HepG2 (cell line): ENCODE results near the gene PLB1. TPM values are rescaled to one million over a fixed set of nuclear protein-coding genes. Genes with fewer than 3 reads are reported as not detected.

Experiments
- ATAC-seq: fragments of 200-7000 bp; cut with Tn5 transposase; 3 replicates; pipeline ENCODE4 v1.9.1; 2020; ENCODE audit warnings: mild to moderate bottlenecking, moderate library complexity
- BruUV-seq: library from RNA; stranded (reverse); fragments of 400-500 nt; replicated peaks from 2 replicates; lab custom pipeline; 2021; lab: Mats Ljungman, UMichigan
- CTCF ChIA-PET: fragments of 300-600 bp; formaldehyde crosslinking; extraction: SDS; loops from one replicate; lab custom pipeline; 2021; ENCODE audit warnings: low total read pairs, inconsistent platforms, low intra/inter-chr PET ratio; lab: Yijun Ruan, JAX
- POLR2A ChIA-PET: fragments of 350-600 bp; sonication (Branson Sonifier 250); formaldehyde crosslinking; loops from one replicate; lab custom pipeline; 2020; ENCODE audit warnings: antibody characterized with exemption, inconsistent platforms; lab: Yijun Ruan, JAX
- DNase-seq: peaks from one replicate; pipeline ENCODE4 v3.0.0-alpha.2; 2015; ENCODE audit warnings: low spot score
- FAIRE-seq: peaks from 3 replicates; lab custom pipeline; 2011; peaks lifted over from hg19 to GRCh38; lab: Jason Lieb, UNC
- H2AFZ ChIP-seq: one replicate; pipeline ENCODE4 v1.6.1; 2011; ENCODE audit warnings: low read length, inconsistent platforms
- H3K27ac ChIP-seq: fragments of 300-600 bp; 3 replicates; pipeline ENCODE4 v1.8.0; 2011; ENCODE audit warnings: mixed run types, mild to moderate bottlenecking, mixed read lengths, low read length, inconsistent platforms; ENCODE audit not compliant: insufficient read depth; ENCODE audit errors: extremely low read length
- H3K27me3 ChIP-seq, 2 experiments: fragments of 200-600 bp in 1 of 2; 2 replicates in 1 of 2; 3 replicates in 1 of 2; pipeline versions ENCODE4 v1.6.0 to v1.8.0; 2011; ENCODE audit warnings: low read length in 2 of 2, mild to moderate bottlenecking in 2 of 2, moderate library complexity in 2 of 2, inconsistent platforms in 1 of 2; ENCODE audit not compliant: insufficient read depth in 2 of 2, control insufficient read depth in 1 of 2
- H3K36me3 ChIP-seq, 2 experiments: fragments of 200-600 bp in 1 of 2; replicated peaks in 1 of 2; 2 replicates in 1 of 2; 3 replicates in 1 of 2; pipeline versions ENCODE4 v1.5.1 to v1.8.0; 2011; ENCODE audit warnings: low read length in 2 of 2, inconsistent platforms in 1 of 2; ENCODE audit not compliant: insufficient read depth in 2 of 2, control insufficient read depth in 1 of 2
- H3K4me1 ChIP-seq: 2 replicates; pipeline ENCODE4 v1.5.1; 2012; ENCODE audit warnings: low read length, inconsistent platforms; ENCODE audit not compliant: insufficient read depth
- H3K4me2 ChIP-seq: 2 replicates; pipeline ENCODE4 v1.6.0; 2011; ENCODE audit warnings: low read depth, low read length, inconsistent platforms
- H3K4me3 ChIP-seq, 3 experiments: fragments of 200-600 bp in 1 of 3; sonication (generic), shearing (Covaris generic) in 1 of 3; replicated peaks in 1 of 3; 2 replicates each; pipeline ENCODE4 v1.5.1; 2011 to 2016; ENCODE audit warnings: low read length in 3 of 3, inconsistent platforms in 2 of 3, low read depth in 2 of 3, mild to moderate bottlenecking in 2 of 3, control low read depth in 1 of 3, mixed read lengths in 1 of 3; ENCODE audit not compliant: insufficient read depth in 1 of 3
- H3K79me2 ChIP-seq: one replicate; pipeline ENCODE4 v1.6.1; 2011; ENCODE audit warnings: low read length, inconsistent platforms; ENCODE audit not compliant: insufficient read depth
- H3K9ac ChIP-seq: 2 replicates; pipeline ENCODE4 v1.6.0; 2011; ENCODE audit warnings: mild to moderate bottlenecking, low read depth, low read length, inconsistent platforms; ENCODE audit not compliant: insufficient read depth
- H3K9me3 ChIP-seq: 2 replicates; pipeline ENCODE4 v1.5.1; 2012; ENCODE audit warnings: mild to moderate bottlenecking, low read length
- H4K20me1 ChIP-seq: 2 replicates; pipeline ENCODE4 v1.6.0; 2011; ENCODE audit warnings: inconsistent platforms, mild to moderate bottlenecking, low read length, moderate library complexity; ENCODE audit not compliant: insufficient read depth
- EP300 ChIP-seq, 3 experiments: sonication (generic) in 1 of 3; formaldehyde crosslinking in 1 of 3; IDR thresholded peaks; 2 replicates each; pipeline versions ENCODE4 v1.5.1 to v1.6.1; 2011 to 2020; ENCODE audit warnings: low read depth in 2 of 3, low read length in 2 of 3, borderline replicate concordance in 1 of 3, improper control_type of control experiment in 1 of 3, mild to moderate bottlenecking in 1 of 3, missing genetic modification reagents in 1 of 3, moderate library complexity in 1 of 3
- FOXM1 ChIP-seq: sonication (generic); formaldehyde crosslinking; IDR thresholded peaks from 2 replicates; pipeline ENCODE4 v1.5.0; 2020; ENCODE audit warnings: missing genetic modification reagents
- FOXP4 ChIP-seq: sonication (generic); formaldehyde crosslinking; IDR thresholded peaks from 2 replicates; pipeline ENCODE4 v1.4.0; 2020; ENCODE audit warnings: missing genetic modification reagents
- GLI4 ChIP-seq: sonication (generic); formaldehyde crosslinking; IDR thresholded peaks from 2 replicates; pipeline ENCODE4 v1.5.1; 2020; ENCODE audit warnings: missing genetic modification reagents, mild to moderate bottlenecking, moderate library complexity, borderline replicate concordance
- GRHL1 ChIP-seq: sonication (generic); formaldehyde crosslinking; conservative IDR thresholded peaks from 2 replicates; pipeline ENCODE4 v1.8.0; 2022; ENCODE audit warnings: missing genetic modification reagents
- IRF1 ChIP-seq: sonication (generic); formaldehyde crosslinking; IDR thresholded peaks from 2 replicates; pipeline ENCODE4 v1.4.0; 2020; ENCODE audit warnings: low read depth, mild to moderate bottlenecking, missing genetic modification reagents
- KAT2B ChIP-seq: fragments of 150-350 bp; IDR thresholded peaks from 2 replicates; pipeline ENCODE4 v1.6.1; 2014; ENCODE audit warnings: low read depth, low read length, borderline replicate concordance
- POGK ChIP-seq: sonication (generic); formaldehyde crosslinking; conservative IDR thresholded peaks from 2 replicates; pipeline ENCODE4 v1.8.0; 2022; ENCODE audit warnings: mild to moderate bottlenecking, moderate library complexity, missing genetic modification reagents
- SMAD9 ChIP-seq: sonication (generic); formaldehyde crosslinking; IDR thresholded peaks from 2 replicates; pipeline ENCODE4 v1.5.1; 2020; ENCODE audit warnings: mild to moderate bottlenecking, missing genetic modification reagents
- U2AF2 ChIP-seq: fragments of 200-400 bp; formaldehyde crosslinking; IDR thresholded peaks from 2 replicates; pipeline ENCODE4 v1.6.1; 2017; ENCODE audit warnings: low read depth, mild to moderate bottlenecking, low read length
- YEATS4 ChIP-seq: sonication (generic); formaldehyde crosslinking; IDR thresholded peaks from 2 replicates; pipeline ENCODE4 v1.4.0; 2020; ENCODE audit warnings: missing genetic modification reagents, borderline replicate concordance
- ZNF136 ChIP-seq: sonication (generic); formaldehyde crosslinking; IDR thresholded peaks from 2 replicates; pipeline ENCODE4 v1.8.1; 2022; ENCODE audit warnings: low read depth, mild to moderate bottlenecking, moderate library complexity, missing genetic modification reagents
- ZNF207 ChIP-seq: fragments of 450-650 bp; IDR thresholded peaks from 2 replicates; pipeline ENCODE4 v1.6.1; 2016; ENCODE audit warnings: antibody characterized with exemption, borderline replicate concordance
- ZNF619 ChIP-seq: sonication (generic); formaldehyde crosslinking; IDR thresholded peaks from 2 replicates; pipeline ENCODE4 v1.4.0; 2020; ENCODE audit warnings: mild to moderate bottlenecking, missing genetic modification reagents
- ZNF766 ChIP-seq: sonication (generic); formaldehyde crosslinking; IDR thresholded peaks from 2 replicates; pipeline ENCODE4 v1.5.0; 2020; ENCODE audit warnings: missing genetic modification reagents, borderline replicate concordance
- WGBS: methylation state at CpG from one replicate; pipeline ENCODE4 v1.1.6; 2017; ENCODE audit warnings: low lambda C conversion rate; 5-methylcytosine and 5-hydroxymethylcytosine counted together
- in situ Hi-C: cut with HindIII; loops from 2 replicates; pipeline ENCODE4 v1.10.0; 2017; ENCODE audit warnings: low pct_unique_long_range_greater_than_20kb; ENCODE audit not compliant: extremely low pct_ligation_motif_present
- intact Hi-C: fragments of 100-400 bp; cut with micrococcal nuclease; formaldehyde crosslinking; loops from one replicate; pipeline ENCODE4 v1.10.0; 2022; ENCODE audit not compliant: unreplicated experiment
- polyA plus RNA-seq, 8 experiments: library from polyadenylated mRNA; depleted of rRNA in 3 of 8; stranded (reverse) in 7 of 8; unstranded in 1 of 8; fragments of >200 nt; fragmentation: Illumina TruSeq in 4 of 8; extraction: Trizol in 4 of 8; gene quantifications; 2 replicates each; pipeline versions ENCODE4 v1.2.1 to v1.2.3, GENCODE V29; 2011 to 2016; ENCODE audit warnings: low read depth in 4 of 8, missing spikeins in 1 of 8, mixed read lengths in 1 of 8; ENCODE audit not compliant: insufficient read depth in 1 of 8
- total RNA-seq, 5 experiments: library from RNA; depleted of rRNA; stranded (reverse); fragments of >200 nt; fragmentation: Illumina TruSeq; extraction: Trizol; gene quantifications; 2 replicates each; pipeline ENCODE4 v1.2.3, GENCODE V29; 2016; ENCODE audit warnings: low read depth in 1 of 5

PLB1 gene
- total and polyA plus RNA-seq, 2 of the 13 experiments (the other 11 are each of a cell fraction or from before 2014, with no cell fraction given): 0.20 to 1.8 TPM

GRCh38 chr2:28648147-28648546 is 152.3 kb downstream of the PLB1 start:
- no peak overlapping the region for H3K4me2 ChIP-seq
- no TSS peak for BruUV-seq
- POLR2A ChIA-PET: no interaction called here
- CTCF ChIA-PET: no interaction called here
- 0 out of 2 replicates have a peak, but pooled peaks cover 6% of the 10 kb centered on the region for H3K4me1 ChIP-seq
- FAIRE-seq (no peak), ATAC-seq (no peak), DNase-seq (no peak)
- WGBS: 7% methylated on average over 3 of the region's 3 CpGs
- H3K27ac ChIP-seq: no peak overlapping the region
- H4K20me1 ChIP-seq: no peaks in the 10 kb centered on the region
- no peak for TF ChIP-seq EP300 (IDR thresholded peaks at IDR 0.05; ENCODE audit: low read depth in 2 of 2, low read length in 2 of 2)
- no peak for TF ChIP-seq EP300 (CRISPR knock-in tag; IDR thresholded peaks at IDR 0.05; ENCODE audit: borderline replicate concordance)
- no peak for TF ChIP-seq ZNF207
- TF ChIP-seq GRHL1 (CRISPR knock-in tag): no peak
- TF ChIP-seq FOXP4 (CRISPR knock-in tag): no peak
- no peak for TF ChIP-seq ZNF619 (CRISPR knock-in tag)
- no peak for TF ChIP-seq SMAD9
- no peak for TF ChIP-seq POGK
- TF ChIP-seq ZNF136: no peak
- no peak for TF ChIP-seq YEATS4 (CRISPR knock-in tag)
- no peak for TF ChIP-seq FOXM1
- TF ChIP-seq ZNF766 (CRISPR knock-in tag): no peak
- TF ChIP-seq U2AF2: no peak
- TF ChIP-seq IRF1 (CRISPR knock-in tag): no peak
- no peak for TF ChIP-seq KAT2B
- TF ChIP-seq GLI4 (CRISPR knock-in tag): no peak
- peaks cover 0 to 4% of the 10 kb centered on the region in 2 experiments; a peak in 1 of 5 replicates for H3K27me3 ChIP-seq
- no peaks in the 10 kb centered on the region for H3K9me3 ChIP-seq
- H3K79me2 ChIP-seq: no peaks in the 10 kb centered on the region
- H3K36me3 ChIP-seq: no peaks in the 10 kb centered on the region
- in situ Hi-C loops: no loop called here
- no peak overlapping the region for H3K9ac ChIP-seq
- no peak overlapping the region for H3K4me3 ChIP-seq
- no peak overlapping the region for H2AFZ ChIP-seq
- intact Hi-C loops: no loop called here
